GM20431 (cell line): ENCODE results near the gene LRRC52.

Source experiments
- in situ Hi-C: fragments of 300-500 bp; cut with MseI, MboI; formaldehyde crosslinking; loops from one replicate; pipeline ENCODE4 v1.15.0; 2020; ENCODE audit warnings: low sequenced_read_pairs; ENCODE audit not compliant: unreplicated experiment

The LRRC52 gene, protein sequence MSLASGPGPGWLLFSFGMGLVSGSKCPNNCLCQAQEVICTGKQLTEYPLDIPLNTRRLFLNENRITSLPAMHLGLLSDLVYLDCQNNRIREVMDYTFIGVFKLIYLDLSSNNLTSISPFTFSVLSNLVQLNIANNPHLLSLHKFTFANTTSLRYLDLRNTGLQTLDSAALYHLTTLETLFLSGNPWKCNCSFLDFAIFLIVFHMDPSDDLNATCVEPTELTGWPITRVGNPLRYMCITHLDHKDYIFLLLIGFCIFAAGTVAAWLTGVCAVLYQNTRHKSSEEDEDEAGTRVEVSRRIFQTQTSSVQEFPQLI

DNA sequence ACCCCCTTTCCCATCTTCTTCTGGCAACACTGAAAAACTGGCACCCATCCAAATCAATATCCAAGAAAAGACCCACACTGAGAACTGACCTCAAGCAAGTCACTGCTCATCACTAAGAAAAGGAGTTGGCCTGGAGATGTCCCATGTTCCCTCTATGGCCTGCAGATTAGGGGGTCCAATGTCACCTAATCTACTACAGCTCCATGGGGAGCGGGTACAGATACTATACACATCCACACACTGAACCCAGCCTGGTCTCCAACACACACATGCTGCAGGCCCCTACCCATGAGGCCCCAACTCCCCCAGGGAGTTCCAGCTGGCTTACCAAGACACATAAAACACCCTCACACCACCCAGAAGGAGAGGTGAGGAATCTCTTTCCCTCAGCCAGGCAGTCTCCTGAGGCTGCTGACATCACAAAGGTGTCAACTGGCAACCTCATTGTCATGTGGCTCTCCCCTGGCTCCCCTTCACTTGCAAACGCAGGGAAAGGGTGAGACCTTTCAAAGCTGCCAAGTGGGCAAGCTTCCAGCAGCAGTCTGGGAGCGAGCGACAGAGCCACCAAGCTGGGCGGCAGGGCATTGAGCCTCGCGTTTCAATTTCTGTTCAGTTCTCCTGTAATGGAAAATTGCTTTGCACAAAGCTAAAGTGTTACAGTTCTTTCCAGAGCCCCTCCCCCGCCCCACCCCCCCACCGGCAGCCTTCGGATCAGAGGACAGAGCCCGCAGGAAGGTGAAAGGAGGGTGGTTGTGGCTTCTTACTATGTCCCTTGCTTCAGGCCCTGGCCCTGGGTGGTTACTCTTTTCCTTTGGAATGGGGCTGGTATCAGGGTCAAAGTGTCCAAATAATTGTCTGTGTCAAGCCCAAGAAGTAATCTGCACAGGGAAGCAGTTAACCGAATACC is at the start of gene LRRC52:
TSS of gene LRRC52 (plus strand) at position 469 of the 907 bp plus-strand sequence. CDS start at position 766, 297 bp downstream.
- in situ Hi-C loops, result no loop called here

DNA sequence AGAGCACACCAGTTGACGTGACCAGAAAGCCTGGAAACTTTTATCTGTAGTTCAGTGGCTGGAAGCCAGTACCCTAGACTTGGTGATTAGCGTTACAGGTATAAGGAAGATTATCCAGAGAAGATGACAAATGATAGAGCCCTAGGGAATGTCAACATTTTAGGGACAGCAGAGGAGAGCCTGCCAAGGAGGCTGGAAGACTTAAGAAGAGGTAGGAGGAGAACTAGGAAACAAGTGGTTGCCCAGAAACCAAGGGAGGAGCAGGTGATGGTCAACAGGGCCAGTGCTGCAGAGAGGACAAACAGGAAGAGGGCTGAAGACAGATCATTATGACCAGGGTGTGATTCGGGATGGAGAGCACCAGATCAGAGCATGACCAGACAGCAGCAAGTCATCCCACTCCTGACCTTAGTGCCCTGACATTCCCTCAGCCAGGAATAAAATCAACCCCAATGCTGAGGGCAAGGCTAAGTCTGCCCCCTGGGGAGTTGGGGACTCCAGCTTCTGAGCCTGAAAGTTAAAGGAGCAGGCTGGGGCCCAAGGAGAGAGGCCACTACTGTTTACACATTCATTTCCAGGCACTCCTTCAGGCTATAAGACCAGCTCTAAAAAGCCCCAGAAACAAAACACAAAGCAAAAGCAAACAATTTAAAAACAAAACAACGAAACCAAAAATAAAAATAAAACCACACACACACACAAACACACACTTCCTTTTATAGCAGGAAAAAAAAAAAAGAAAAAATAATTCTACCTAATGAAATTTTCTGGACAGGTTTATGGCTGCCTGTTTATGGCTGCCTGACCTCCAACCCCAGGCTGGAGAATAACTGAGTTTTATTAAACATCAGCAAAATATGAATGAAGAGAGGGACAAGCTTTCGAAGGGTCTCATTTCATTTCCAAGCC is 48.6 kb upstream of the LRRC52 start:
- in situ Hi-C loops, result no loop called here

DNA sequence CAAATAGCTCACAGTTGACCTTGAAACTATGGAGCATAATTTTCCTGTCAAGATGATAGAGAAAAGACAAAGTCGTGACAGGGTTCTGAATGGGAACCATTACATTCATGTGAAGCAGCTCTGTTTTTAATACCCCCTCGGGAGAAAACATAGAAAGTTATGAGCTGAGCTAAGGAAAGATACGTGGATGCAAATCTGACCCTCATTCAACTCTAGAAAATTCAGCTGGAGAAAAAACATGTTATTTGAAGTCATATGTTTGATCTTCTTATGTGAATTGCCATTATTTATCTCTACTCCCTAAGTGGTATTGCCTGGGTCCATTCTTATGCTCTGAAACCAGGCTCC is 48.0 kb upstream of the LRRC52 start:
- in situ Hi-C loops, result no loop called here

DNA sequence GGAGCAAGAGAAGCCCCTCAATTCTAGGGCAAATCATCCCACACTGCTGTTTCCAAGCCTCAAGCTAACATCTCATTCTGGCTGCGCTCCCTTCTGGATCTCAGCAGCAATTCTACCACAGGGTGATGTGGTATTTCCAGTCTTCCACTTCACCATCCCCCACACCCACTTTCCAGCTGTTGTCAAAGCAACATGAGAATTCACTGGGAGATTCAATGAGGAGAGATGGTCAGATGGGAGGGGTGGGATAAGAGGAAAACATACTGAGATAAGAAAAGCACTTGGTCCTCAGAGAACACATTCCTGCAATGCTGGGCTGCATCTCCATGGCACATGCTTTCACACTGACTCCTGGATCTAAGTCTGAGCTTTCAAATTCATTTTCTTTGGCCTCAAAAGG is 47.3 kb upstream of the LRRC52 start:
- in situ Hi-C loops, result no loop called here

DNA sequence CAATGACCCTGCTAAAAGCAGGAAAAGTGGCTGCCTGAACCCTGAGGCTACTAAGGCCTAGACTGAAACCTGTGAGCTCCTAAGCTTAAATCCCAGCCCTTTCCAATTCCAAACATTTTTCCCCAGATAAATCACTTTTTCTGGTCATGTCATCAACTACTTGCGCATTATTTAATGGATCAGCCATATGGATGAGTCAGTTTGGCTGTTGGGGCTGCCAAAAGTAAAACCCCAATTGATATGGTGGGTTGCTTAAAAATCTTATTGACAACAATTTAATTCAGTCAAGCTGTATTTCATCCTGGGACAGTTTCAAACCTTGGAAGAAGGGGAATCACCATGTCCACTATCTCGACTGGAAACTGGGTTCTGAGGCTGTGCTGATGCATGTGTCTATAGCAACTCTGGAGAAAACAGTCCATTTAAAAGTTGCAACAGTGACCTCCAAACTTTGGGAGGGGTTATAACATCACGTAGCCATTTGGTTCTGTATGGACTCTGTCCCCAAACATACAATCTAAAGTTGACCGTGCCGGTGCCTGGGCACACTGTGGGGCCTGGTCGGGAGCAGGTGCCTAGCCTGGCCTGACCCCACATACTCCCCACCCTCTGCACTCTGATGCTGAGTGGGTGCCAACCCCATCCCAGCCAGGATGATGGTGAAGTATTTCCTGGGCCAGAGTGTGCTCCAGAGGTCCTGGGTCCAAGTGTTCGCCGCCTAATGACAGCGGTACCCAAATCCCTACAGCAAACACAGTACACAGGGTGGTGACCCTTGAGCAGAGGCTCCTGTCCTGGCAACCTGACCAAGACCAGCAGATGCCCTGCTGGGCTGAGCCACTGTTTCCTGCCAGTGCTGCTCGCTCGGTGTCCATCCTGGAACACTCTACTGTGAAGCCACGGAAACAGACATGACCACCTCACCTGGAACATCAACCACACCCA is 46.5 kb upstream of the LRRC52 start:
- in situ Hi-C loops, result no loop called here

DNA sequence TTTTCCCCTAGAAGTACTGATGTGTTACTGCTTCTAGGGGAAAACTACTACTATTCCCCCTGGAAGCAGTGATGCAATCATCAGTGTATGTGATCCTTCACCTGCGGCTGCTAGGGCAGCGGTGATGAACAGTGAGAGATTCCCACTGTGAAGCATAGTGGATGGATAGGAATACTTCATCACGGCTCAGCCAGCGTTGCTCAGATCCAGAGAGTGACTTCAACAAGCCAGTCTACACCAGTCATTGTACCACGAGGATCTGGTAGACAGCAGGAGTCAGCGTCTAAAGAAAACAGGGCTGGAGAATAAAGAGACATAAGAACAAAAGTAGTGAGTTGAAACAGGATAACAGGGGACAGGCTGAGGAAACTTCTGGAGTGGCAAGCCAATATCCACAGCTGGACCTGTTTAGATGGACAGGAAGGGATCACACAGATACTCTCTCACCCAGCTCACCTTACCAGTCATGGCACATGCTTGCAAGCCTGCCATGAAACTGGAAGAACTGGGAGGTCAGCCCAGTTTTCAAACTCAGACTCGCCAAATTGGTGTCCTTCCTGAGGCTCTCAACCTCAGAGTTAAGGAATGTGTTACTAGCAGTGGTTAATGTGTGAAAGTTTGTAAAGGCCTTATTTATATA is 42.4 kb upstream of the LRRC52 start:
- in situ Hi-C loops, result no loop called here

DNA sequence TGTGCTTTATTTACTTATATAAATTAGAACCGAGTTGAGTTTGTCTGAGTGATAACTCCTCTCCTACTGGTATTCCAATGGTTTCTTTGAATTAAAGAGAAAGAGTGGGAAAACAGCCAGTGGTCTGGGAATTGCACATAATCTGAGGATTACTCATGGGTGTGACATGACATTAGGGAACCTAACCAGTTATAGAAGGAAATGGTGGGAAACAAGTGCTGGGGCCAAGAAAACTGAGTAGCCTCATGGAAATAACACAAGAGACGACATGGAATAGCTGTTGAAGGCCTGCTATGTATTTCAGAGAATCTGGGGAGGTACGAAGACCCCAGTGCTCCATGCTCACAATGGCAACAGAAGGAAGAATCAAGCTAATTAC is 41.8 kb upstream of the LRRC52 start:
- in situ Hi-C loops, result no loop called here

DNA sequence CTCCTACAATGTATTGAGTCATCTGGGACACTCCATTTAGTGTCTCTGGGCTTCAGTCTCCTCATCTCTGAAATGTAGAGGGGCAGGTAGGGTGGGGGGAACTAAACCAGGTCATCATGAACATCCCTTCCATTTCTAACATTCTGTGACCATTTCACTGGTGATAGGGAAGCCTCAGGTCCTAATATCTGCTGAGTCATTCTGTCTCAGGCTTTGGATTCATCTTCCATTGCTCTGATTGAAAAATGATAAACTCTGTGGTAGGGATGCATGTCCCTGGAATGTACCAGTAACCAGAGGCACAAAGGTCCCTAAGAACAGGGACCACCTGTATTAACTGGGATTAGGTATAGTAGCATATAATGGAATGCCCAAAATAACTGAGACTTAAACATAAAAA is 36.2 kb upstream of the LRRC52 start:
- in situ Hi-C loops, result no loop called here

DNA sequence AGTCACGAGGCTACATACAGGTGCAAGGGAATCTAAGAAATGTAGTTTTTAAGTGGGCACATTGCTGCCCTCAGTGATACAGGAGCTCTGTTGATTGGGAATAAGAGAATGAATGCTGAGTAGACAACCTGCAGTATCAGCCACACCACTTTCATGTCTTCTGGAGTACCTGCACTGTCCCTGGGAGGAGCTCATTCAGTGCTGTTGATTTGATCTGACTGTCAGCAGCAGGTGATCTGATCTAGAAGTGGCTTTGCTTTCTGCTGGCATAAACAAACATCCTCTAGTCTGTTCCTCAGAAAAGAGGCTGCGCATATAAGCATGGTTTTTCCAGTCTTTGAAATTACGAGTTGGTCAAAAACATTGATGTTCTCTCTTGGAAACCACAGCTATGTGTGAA is 35.5 kb upstream of the LRRC52 start:
- in situ Hi-C loops, result no loop called here

DNA sequence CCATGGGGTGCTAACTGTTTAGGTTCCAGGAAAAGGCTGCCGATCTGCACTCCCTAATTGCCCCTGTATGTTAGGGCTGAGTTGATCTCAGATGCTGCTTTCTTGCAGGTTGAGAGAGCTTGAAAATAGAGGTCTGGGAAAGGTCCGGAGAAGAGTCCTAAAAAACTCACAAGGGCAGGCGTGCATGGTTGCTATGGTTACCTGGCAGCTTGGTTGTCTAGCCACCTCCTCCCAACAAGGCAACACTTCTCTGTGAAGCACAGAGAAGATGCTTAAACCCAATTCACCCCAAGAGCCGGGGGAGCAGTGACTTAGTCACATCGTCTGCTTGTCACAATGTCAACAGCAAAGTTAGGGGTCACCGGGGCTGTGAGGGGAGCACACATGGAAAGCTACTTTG is 31.0 kb upstream of the LRRC52 start:
- in situ Hi-C loops, result no loop called here

DNA sequence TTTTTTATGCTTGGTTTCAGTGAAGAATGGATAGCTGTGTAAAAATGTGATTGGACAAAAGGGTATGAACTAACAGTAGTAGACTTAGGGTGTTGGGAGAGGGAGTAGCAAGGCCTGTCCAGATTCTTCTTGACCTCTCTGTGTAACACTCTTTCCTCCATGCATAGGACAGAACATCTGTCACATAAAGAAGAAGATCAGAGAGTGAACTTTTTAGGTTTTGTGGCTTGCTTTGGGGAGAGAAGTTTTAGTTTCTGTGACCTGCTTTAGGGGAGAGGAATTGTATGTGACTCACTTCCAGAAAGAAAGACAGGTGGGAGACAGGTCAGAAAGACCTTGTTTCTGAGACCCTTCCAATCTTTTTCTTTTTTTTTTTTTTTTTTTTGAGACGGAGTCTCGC is 27.3 kb upstream of the LRRC52 start:
- in situ Hi-C loops, result no loop called here

DNA sequence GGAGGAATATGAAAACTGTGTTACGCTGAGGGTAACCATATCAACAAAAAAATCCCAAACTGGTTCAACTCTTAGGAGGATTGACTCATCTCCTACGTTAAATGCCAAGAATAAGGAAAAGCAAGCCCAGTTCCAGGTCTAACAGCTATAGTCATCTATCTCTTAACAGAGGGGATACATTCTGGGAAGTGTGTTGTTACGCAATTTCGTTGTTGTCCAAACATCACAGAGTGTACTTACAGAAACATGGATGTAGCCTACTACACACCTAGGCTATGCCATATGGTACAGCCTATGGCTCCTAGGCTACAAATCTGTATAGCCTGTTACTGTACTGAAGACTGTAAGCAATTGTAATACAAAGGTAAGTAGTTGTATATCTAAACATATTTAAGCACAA is 23.2 kb upstream of the LRRC52 start:
- in situ Hi-C loops, result no loop called here

DNA sequence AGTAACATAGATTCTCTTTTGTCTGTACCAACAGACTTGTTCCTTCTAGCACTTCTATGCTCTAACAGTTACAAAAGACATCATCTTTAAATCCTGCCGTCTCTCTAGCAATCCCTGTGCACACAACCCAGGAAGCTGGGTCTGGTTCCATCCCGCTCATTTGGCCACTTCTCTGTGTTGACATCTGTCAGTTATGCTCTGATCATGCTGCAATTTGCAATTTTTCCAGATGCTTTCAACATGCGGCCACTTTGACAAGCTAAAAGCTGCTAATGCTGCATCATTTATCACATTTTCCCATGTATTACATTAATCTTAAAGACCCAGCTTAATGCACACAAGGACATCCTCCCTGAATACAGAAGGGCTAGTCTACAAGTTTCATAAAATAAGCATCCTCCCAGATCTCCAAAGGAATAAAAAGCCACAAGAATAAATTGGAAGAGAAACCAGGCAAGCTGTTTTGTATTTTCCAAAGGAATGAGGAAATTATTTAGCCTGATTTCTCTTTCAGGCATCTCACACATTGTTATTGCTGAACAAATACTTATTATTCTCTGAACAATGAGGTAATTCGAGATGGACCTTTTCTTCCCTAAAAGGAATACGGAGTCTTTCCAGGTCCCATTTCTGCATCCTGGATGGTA is 19.0 kb upstream of the LRRC52 start:
- in situ Hi-C loops, result no loop called here

DNA sequence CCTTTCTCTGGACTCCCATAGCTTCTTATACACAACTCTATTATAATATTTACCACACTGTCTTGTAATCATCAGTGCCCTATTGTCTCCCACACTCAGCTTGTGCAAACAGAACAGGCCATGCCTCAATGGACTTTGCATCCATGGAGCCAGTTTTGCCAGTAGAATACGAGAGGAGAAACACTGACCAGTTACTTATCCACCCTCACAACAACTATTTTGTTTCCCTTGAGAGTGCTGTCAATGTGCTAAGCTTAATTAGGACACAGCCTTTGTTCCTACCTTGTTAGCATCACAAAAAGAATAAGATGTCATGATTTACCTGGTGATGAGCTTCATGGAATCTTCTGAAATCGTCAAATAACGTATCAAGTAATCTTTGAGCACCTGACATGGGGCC is 18.1 kb upstream of the LRRC52 start:
- in situ Hi-C loops, result no loop called here

DNA sequence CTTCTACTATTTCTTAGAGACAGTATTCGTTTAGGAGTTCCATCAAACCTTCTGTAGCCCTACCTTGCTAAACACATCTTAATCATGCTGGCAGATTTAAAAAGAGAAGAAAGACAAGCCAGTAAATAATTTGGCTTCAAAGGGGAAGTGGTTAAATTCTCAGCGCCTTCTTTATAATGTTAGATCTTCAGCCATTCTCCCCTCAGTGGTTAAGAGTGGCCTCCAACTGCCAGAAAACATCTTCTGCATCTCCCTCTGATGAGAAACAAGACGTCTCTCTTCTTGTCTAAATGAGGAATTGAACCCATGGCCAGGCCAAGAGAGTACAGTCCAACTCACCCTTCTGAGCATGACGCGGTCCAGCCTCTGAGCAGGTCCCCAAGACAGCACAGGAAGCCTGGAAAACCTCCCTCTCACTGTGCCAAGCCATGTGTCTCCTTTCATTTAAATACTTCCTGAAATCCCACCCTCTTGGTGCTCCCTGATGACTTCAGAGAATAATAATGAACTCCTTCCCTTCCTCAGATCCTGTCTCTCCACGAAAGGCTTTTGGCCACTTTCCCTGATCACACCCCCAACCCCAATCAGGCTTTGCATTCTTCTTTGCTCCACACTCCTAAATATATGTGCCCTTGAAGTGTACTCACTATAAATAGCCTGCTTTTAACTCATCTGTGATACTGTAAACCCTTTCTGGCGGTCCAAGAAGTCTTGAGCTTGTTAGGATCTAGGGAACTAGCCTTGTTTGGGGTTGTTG is 16.4 kb upstream of the LRRC52 start:
- in situ Hi-C loops, result no loop called here

DNA sequence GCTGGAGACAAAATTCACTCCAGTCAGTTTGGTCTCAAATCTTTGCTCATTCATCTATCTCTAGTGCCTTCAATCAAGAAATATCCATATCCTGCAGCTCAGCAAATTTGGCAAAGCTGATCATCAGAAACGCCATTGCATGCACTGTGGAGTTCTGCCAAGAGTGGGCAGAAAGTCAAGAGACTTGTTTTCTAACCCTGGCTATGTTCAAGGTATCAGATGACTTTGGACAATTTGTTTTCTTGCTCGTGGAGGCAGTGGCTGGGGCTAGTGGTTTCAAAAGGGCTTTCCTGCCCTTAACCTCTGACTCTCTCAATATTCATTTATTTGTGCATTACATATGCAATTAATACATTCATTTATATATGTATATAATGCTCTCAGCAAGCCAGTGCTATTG is 12.8 kb upstream of the LRRC52 start:
- in situ Hi-C loops, result no loop called here

DNA sequence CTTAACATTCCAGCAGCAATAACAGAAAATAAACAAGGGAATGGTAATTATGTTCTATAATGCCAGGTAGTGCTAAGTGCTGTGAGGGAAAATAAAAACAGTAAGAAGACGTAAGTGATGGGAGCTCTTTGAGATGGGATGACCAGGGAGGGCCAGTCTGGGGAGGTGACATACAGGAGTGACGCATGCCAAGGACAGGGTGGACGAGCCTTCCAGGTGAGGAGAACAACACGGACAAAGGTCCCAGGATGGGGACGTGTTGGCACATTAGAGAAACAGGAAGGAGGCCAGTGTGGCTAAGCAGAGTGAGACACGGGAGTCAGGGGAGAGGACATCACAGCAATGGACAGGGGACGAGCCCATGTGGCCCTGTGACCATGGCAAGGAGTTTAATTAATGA is 11.7 kb upstream of the LRRC52 start:
- in situ Hi-C loops, result no loop called here

DNA sequence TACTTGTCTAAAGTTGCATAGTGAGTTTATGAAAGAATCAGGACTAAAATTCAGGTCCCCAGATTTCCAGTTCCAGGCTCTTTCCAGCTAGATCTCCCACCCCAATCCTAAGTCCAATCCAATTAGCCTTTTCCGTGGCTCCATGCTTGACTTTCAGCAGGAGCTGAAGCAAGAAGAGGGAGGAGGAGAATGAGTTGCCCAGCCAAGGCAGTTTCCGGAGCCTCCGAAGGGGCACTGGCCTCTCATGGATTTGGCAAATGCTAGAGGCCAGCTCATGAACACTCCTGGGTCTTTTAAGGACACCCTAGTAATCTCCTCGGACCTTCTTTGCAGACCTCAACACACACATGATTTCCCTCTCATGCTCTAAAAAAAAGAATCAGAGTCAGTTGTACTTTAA is 10.5 kb upstream of the LRRC52 start:
- in situ Hi-C loops, result no loop called here
